ENCODE measurements around the gene NRCAM.
"Not testable (repeated sequence)": the region's sequence is repeated elsewhere in the genome, so short reads cannot be mapped to it uniquely, and the experiment has no call there.

The NRCAM gene

DNA sequence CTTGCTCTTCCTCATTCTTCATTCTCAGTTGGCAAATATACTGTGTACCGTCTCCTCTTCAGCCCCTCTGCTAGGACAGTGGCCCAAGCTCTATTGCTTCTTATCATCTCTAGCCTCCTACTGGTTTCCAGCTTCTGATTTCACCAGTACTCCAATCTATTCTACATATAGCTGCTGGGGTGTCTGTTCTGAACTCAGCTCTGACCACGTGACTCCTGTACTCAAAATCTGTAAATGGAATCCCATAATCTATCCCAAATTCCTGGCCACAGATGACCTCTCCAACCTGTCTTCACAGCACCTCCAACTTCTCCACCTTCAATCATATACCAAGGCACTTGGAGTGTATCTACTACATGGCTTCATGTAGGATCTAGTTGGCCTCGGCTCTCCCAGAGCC, 152.9 kb downstream of the NRCAM start:
- no peak for DNase-seq

DNA sequence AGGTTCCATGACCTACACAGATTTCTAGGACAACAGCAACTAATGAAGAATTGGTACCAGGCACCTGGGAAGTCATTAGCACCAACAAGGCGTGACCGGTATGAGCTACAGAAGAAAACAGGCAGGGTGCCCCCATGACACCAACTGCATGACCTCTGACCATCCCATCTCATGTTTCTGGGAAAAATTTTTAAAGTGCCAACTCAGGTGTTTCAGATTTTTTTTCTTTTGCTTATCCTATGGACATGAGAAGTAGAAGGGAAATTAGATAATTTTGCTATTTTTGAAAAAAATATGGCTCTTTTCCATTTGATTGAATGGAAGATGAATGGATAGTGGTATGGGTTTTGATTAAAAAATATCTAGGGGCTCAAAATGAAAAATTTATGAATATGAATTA, 154.8 kb downstream of the NRCAM start:
- DNase-seq, result no peak

DNA sequence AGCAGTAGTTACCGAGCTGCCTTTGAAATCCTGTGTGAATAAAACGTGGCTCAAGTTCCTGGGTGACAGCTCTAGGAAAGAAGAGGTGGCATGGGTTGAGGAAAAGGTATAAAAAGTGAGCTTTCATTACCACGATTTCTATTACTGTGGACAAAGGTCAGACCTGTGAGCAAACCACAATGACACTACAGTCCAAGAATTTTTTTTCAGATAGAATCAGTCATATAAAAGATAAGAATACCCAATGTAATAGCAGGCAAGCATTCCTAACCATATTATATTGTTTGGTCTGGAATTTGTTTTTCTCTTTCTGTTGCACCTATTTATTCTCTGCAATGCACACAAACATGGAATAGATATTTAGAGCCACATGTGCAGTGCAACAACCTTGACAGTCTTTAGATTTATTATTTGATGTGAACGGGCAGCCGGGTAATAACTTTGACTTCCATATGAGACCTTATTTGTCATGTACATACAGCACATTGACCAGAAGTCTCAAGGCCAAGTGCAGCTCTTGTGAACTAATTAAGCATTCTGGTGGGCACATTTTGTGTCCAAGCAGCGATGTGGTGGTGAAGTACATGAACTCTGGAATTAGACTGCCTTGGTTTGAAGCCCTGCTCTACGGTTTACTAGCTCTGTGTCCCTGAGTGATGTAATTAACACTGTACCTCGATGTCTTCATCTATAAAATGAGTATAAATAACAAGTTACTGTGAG, 156.8 kb downstream of the NRCAM start:
- DNase-seq, result no peak

DNA sequence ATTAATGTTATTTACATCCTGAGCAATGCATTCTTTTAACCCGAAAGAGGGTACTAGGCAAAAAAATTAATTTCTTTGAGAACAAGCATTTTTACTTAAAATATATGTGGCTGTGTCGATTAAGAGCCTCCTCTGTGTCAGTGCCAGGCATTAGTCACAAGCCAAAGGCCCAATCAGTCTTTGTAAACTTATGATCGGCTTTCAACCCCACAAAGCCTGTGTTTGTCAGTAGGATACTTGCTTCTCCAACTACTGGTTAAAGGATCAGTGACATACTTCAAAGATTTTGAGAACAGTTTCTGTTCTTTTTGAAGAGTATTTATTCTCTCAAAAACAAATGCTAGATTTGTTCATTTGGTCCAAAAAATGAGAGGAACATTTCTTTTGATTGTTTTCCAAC, 159.3 kb downstream of the NRCAM start:
- no peak for DNase-seq

DNA sequence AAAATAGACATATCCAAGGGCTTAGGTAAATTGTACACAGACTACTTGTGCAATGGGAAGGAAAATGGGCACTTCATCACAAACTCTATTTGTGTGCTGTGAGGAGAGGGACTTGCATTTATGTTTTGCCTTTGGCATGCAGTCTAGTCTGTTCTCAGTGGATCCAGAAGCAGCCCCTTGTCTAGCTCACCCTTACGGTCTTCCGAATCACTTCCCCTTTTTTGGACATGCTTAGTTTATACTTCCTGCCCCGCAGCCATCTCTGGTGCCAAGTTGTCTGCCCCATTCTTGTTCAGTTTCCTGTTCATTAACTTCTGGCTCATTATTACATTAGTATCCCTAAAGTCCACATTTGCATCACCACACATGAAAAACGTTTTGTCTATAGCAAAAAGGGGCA, 161.6 kb downstream of the NRCAM start:
- peak in 1 of 2 donors; percentile 3 for DNase-seq

DNA sequence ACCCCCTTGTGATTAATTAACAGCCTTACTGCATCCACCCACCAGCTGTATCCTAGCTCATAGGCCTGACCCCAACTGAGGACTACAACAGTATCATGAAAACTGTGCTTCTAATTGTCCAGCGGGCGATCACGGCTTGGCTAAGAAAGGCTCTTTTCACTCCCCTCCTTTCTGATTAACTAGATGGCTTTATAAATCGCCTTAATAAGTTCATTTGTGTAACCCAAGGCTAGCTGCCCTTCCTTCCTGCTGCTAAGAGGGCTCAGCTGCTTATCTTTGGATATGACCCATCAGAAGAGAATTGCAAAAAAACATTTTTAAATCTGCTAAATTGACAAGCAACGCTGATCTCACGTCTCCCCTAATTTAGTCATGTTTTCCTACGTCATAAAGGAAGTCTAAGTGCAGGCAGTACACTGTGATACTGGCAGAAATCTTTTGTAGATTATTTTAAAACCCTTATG, 163.1 kb downstream of the NRCAM start:
- DNase-seq, result no peak

DNA sequence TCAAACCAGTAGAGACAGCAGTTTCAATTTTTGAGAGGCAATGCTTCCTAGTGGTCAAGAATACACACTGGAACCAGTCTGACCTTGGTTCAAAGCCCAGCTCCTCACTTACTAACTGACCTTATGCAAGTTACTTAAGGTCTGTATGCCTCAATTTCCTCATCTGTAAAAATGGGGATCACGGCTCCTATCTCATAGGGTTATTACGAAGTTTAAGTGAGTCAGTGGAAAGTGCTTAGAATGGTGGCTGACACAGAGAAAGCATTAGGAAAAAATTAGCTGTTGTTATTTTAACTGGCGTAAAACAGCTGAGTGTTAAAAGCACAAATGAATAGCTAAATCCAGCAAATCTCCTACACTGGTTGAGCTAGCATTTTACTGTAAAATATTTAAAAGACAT, 163.7 kb downstream of the NRCAM start:
- no peak for DNase-seq

DNA sequence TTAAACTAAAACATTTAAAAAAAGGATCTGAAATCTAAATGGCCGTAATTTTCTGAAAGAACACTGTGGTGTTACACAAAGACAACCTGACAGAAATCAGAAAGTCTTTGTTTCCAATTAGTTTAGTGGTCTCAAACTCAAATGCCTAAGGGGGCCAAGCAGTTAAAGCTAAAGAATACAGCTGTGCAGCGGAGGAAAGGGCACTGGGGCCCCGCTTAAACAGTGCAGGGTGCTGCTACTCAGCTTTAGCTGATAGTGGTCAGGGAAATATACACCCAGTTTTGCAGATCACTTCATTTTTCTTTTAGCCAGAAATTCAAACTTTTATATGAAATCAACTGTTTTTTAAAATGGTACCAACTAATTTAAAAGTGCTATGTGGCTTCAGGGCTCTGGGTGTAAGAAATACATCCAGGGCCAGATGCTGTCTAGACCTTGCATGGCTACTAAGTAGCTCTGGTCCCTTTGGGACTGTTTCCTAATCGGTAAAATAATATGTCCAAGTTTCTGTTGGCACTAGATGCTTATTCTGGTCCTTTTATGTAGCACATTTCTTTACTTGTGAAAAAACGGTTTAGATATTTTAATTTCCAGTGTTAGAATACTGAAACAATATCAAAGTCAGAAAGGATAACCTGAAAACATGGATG, 164.3 kb downstream of the NRCAM start:
- DNase-seq, result no peak

DNA sequence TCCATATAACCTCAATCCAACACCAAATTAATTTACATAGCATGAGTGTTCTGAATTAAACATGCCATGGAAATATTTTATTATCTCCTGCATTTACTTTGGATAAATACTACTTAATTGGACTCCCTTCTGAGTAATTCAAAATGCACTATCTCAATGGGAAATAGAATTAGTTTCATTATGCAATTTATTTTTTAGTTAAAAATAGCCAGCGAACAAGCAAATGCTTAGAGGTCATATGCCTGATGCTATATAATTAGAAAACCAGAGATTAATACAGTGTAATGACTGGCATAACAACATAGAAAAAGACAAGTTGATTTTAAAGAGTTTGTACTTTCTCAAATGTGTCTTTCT, 165.1 kb downstream of the NRCAM start:
- no peak for DNase-seq

DNA sequence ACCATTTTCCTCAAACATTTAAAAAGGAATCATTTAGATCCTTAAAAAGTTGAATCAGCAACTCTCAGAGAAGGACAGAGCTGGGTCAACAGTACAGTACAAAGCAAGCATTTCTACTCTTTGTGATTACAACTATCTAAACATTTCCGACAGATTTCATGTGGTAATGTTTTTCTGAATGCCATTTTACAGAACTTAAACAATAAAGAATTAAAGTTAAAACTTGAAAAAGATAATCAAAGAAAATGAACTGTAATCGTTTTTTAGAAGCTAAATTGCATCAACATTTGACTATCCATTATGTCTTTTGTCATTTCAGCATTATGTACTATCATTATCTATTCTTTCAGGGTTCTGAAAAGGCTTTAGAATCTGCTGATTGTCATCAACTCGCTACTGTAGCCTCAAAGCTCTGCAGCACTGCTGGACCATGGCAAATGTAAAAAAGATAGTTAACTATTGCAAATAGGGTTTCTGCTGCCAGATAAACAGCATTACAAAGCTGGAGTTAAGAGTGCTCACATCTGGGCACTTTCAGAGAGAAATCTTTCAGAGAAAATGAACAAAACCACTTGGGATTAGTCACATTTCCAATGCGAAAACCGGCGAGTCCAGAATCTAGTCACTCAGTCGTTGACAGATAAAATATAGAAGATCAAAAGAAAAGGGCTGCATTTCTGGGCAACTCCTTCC, 165.6 kb downstream of the NRCAM start:
- no peak for DNase-seq

DNA sequence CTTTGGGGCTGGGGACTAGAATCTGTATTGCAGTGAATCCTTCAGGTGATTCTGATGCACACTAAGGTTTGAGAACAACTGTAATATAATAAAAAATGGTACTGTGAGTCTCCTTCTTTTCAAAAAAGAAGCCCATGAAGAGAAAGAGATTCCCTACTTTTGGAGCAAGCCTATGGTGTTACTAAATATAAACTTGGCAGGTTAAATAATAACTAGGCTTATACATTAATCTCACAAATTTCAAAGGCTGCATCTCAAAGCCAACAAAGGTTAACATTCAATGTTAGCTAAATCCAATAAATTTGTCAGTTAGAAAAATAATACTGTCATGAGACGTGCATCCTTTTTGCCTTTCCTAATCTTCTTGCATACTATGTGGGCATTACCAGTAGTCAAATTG, 166.4 kb downstream of the NRCAM start:
- DNase-seq, result no peak

DNA sequence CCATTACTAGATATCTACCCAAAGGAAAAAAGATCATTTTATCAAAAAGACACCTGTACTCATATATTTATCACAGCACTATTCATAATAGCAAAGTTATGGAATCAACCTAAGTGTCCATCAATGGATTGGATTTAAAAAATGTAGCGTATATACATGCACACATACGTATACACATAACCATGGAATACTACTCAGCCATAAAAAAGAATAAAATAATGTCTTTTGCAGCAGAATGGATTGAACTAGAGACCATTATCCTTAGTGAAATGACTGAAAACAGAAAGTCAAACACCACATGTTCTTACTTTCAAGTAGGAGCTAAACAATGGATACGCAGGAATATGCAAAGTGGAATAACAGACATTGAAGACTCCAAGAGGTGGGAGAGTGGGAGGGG, 168.4 kb downstream of the NRCAM start:
- no peak for DNase-seq

DNA sequence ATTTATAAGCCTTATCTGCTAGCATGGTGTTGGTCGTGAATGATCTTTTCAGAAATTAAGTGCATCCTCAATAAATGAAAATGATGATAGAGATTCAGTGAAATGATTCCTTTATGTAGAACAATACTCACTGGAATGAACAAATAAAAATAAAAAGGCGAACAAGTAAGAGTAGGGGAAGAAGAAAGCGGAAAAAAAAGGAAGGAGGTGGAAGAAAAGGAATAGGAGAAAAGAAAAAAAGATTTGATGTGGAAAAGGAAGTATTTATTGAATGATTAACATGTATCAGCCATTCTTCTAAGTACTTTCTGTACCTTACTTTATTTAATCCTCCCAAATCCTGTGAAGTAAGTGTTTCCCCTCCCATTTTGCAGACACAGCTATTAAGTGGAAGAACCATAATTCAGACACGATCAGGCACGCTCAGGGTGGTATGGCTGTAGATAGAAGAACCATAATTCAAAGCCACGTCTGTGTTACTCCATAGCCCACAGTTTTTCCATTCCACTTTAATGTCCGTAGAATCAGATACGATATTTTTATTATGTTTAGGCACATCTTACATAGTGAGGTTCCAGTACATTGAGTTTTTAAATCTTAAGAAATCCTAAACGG, 169.8 kb downstream of the NRCAM start:
- DNase-seq, result no peak

DNA sequence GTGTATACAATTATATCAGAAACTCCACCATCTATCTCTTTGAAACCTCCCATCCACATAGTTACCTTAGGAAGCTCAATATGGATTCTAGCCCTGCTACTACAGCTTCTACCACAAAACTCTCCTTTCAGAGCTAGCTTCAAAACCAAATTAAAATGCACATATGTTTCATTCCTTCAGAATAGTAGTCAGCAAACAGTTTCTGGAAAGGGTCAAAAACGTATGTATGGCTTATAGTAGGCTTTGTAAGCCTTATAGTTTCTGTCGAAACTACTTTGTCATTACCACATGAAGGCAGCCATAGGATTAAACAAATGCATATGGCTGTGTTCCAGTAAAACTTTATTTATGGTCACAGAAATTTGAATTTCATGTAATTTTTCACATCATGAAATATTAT, 170.5 kb downstream of the NRCAM start:
- DNase-seq, result no peak

DNA sequence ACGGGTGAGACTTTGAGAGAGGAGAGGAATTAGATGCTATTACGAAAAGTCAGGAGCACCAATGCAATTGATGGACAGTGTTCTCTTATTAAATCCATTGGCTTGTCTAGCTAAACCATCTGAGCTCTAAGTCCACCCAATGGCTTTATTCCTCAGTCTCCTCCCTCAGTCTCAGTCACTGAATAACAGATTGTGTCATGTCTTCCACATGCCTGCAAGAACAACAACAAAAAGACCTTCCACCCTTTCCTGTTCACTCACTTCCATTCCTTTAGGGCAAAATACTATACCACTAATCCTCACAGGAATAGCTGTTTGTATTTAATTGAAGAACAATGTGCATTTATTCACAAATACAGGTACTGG, 171.2 kb downstream of the NRCAM start:
- no peak for DNase-seq

DNA sequence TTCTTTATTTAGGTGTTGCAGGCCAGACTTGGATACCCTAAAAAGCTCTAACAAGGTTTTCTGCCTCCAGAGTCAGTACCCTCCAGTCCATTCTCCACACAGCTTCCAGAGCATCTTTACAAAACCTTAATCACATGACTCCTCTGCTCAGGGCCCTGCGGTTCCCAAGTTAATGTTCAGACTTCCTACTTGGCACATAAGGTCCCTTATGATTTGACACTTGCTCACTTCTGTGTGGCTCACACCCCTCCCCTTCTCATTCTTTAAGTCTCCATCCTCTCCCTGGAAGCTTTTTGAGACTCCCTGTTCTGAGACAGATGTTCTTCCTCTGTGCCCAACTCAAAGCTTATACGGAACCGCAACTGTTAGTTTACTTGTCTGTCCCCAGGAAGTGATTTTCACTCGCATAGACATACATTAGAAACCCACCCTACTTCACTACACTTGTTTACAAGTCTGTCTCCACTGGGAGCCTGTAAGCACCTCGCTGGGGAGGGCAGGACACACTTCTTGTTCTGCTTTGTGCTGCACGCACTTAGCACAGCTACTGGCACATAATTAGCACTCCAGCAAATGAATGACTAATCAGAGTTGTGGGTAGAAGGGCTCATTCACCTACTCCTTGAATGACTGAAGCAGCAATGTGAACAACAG, 171.8 kb downstream of the NRCAM start:
- DNase-seq, result no peak

DNA sequence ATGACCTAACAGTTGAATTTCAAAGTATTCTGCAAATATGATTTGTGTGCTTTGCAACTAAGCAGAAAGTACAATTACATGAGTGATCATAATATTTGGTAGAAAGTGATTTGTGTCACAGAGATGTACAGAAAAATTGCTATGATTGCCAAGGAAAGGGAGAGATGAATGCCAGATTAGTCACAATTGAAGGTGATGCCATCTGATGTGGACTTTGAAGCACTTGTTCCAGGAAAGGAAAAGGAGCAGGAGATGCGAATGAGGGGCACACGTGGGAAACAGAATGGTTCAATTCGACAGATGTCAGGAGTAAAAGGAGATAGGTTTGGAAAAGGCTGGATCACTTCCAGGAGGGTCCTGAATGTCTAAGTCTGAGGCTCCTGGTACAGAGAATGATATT, 173.0 kb downstream of the NRCAM start:
- no peak for DNase-seq

DNA sequence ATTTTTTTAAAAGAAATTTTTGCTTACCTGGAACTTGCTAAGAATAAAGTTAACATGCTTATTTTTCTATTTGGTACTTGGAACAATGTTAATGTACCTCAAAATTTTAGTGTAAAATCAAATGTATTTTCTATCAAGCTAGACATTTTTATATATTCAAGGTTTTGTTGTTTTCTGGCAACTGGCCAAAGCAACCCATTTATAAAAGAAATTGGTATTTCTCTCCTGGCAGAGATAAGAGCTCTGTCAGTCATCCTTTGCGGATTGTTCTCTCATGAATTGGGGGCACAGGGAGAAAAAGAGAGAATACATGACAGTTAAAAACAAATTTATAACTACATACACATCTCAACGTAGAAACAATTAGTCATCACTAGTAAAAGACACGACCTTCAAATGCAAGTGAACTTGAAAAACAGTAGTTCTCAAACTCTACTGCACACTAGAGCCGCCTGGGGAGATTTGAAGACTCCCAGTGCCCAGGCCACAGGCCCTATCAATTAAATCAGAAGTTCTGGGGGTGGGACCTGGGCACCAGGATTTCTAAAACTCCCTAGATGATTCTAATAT, 173.7 kb downstream of the NRCAM start:
- no peak for DNase-seq

DNA sequence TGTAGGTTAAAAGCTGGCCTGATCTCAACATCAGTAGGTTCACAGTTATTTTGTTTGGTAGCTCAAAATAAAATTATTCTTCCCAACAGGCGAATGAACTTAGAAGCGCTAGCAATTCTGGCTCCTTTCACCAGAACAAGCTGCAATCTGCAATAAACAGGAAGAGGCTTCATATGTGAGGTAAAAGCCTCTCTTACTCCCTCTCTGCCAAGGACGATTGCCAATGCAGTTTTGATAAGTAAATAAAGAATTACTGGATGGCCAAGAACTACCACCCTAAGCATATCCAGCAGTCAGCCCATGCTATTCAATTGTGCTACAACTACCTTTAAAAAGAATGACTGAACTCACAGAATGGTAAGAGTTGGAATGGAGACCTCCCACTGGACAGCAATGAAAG, 176.1 kb downstream of the NRCAM start:
- no peak for DNase-seq

DNA sequence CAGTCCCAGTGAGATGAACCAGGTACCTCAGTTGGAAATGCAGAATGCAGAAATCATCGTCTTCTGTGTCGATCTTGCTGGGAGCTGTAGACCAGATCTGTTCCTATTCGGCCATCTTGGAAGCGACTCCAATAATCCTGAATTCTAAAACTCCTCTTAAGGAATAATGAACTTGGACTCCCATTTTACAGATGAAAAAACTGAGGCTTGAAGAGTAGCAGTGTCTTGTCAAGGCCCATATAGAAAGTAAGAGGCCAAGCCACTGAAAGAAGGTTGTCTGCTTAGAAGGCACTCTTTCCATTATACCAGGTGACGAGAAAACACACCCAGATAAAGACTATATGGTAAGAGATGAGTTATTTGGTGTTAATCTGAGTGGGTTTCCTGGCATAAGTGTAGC, 177.5 kb downstream of the NRCAM start:
- no peak for DNase-seq

DNA sequence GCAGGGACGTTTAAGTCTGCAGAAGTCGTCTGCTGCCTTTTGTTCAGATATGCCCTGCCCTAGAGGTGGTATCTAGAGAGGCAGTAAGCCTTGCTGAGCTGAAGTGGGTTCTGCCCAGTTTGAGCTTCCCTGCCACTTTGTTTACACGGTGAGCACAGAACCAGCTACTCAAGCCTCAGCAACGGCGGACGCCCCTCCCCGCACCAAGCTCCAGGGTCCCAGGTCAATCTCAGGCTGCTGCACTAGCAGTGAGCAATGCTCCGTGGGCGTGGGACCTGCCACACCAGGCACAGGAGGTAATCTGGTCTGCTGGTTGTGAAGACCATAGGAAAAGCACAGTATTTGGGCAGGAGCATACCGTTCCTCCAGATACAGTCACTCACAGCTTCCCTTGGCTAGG, 178.0 kb downstream of the NRCAM start:
- DNase-seq, result no peak

DNA sequence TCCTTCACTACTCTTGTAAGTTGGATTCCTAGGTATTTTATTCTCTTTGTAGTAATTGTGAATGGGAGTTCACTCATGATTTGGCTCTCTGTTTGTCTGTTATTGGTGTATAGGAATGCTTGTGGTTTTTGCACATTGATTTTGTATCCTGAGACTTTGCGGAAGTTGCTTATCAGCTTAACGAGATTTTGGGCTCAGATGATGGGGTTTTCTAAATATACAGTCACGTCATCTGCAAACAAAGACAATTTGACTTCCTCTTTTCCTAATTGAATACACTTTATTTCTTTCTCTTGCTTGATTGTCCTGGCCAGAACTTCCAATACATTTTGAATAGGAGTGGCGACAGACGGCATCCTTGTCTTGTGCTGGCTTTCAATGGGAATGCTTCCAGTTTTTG, 181.8 kb downstream of the NRCAM start:
- not testable (repeated sequence) for DNase-seq

DNA sequence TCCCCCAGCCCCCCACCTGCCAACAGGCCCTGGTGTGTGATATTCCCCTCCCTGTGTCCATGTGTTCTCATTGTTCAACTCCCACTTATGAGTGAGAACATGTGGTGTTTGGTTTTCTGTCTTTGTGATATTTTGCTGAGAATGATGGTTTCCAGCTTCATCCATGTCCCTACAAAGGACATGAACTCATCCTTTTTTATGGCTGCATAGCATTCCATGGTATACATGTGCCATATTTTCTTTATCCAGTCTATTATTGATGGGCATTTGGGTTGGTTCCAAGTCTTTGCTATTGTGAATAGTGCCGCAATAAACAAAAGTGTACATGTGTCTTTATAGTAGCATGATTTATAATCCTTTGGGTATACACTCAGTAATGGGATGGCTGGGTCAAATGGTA, 183.3 kb downstream of the NRCAM start:
- not testable (repeated sequence) for DNase-seq

All from inflammatory macrophage treated with lipopolysaccharide for 1 hour (primary cell).